Colonic mucosa (tissue), 4 donors: ENCODE results near the gene KRTAP12-1. TPM values are rescaled to one million over a fixed set of nuclear protein-coding genes. Genes with fewer than 3 reads are reported as not detected.

Experiments
- DNase-seq: peaks from one replicate; pipeline ENCODE4 v3.0.0-alpha.2; 2020
- H3K27ac ChIP-seq: fragments of 200-600 bp; one replicate; pipeline ENCODE4 v1.8.0; 2021
- H3K27me3 ChIP-seq: fragments of 200-600 bp; one replicate; pipeline ENCODE4 v1.8.0; 2021
- H3K36me3 ChIP-seq: fragments of 200-600 bp; one replicate; pipeline ENCODE4 v1.8.0; 2021
- H3K4me1 ChIP-seq: fragments of 200-600 bp; one replicate; pipeline ENCODE4 v1.8.0; 2021; ENCODE audit warnings: mild to moderate bottlenecking
- H3K4me3 ChIP-seq: fragments of 200-600 bp; one replicate; pipeline ENCODE4 v1.8.0; 2021
- H3K9ac ChIP-seq, 2 donors: one replicate each; pipeline ENCODE4 v1.7.0; 2013; ENCODE audit warnings: control low read depth in 2 of 2, low read depth in 2 of 2, low read length in 2 of 2
- H3K9me3 ChIP-seq: fragments of 200-600 bp; one replicate; pipeline ENCODE4 v1.8.0; 2021
- intact Hi-C: fragments of 100-400 bp; cut with DNase I; formaldehyde crosslinking; loops from one replicate; pipeline ENCODE4 v1.14.1; 2022
- total RNA-seq, 2 donors: library from RNA; stranded (reverse); fragmentation: NEBNext Ultra II Directional in 1 of 2; extraction: Animal tissue kit (Norgen Biotek cat#: 25700) in 1 of 2; gene quantifications; one replicate each; pipeline ENCODE4 v1.2.1, GENCODE V29; 2021
- TF ChIP-seq, protein P1 (sequence below): fragments of 200-600 bp; IDR thresholded peaks from one replicate; pipeline ENCODE4 v1.8.0; 2022; ENCODE audit warnings: antibody characterized with exemption, mild to moderate bottlenecking
- donor health status: healthy.
- donor health status: DM: no; HTN: no; CAD: no.
- donor health status: DM: no; HTN: no; CAD: no.

KRTAP12-1 gene
- total RNA-seq, 2 donors from 2014 or later = not detected

DNA sequence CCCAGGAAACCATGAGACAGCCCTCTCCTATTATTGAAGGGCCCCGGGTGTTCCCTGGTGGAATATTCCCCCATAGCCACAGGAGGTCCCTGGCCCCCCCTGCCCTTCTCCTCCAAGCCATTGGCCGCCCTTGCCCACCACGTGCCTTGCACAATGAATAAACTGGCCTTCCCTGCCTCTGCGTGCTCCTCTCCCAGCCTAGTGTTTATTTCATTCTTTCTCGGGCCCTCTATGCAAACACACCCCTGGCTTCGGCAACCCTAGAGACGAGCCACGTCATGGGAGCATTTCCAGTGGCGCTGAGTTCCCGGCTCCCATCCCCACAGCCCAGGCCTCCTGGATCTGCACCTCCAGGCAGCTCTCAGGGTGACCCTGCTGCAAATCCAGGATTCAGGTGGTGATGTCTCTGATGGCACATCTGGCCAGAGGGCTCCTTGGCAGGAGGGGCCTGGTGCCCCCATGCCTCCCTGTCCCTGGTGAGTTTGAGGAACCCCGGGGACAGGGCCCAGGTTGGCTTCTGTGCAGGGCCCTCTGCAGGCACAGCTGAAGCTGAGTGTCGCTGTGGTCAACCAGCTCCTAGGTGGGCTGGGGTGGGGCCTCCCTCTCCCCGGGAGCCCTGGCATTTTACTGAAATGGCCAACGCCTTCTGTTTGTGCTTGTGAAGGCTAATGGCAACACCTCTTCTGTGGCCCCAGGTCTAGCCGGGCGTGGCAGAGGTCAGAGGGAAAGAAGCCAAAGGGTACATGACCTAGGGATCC, 21.2 kb upstream of the KRTAP12-1 start:
- Histone ChIP-seq H3K9ac (no peak overlapping the region), H3K4me1 (no peaks in the 10 kb centered on the region), H3K4me3 (no peak overlapping the region), H3K27me3 (peaks cover 30% of the 10 kb centered on the region), H3K27ac (no peak overlapping the region), H3K36me3 (no peaks in the 10 kb centered on the region), H3K9me3 (no peaks in the 10 kb centered on the region)
- TF ChIP-seq, protein P1, sequence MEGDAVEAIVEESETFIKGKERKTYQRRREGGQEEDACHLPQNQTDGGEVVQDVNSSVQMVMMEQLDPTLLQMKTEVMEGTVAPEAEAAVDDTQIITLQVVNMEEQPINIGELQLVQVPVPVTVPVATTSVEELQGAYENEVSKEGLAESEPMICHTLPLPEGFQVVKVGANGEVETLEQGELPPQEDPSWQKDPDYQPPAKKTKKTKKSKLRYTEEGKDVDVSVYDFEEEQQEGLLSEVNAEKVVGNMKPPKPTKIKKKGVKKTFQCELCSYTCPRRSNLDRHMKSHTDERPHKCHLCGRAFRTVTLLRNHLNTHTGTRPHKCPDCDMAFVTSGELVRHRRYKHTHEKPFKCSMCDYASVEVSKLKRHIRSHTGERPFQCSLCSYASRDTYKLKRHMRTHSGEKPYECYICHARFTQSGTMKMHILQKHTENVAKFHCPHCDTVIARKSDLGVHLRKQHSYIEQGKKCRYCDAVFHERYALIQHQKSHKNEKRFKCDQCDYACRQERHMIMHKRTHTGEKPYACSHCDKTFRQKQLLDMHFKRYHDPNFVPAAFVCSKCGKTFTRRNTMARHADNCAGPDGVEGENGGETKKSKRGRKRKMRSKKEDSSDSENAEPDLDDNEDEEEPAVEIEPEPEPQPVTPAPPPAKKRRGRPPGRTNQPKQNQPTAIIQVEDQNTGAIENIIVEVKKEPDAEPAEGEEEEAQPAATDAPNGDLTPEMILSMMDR = no peak
- intact Hi-C loops = no loop called here
- DNase-seq = peak; percentile 11

DNA sequence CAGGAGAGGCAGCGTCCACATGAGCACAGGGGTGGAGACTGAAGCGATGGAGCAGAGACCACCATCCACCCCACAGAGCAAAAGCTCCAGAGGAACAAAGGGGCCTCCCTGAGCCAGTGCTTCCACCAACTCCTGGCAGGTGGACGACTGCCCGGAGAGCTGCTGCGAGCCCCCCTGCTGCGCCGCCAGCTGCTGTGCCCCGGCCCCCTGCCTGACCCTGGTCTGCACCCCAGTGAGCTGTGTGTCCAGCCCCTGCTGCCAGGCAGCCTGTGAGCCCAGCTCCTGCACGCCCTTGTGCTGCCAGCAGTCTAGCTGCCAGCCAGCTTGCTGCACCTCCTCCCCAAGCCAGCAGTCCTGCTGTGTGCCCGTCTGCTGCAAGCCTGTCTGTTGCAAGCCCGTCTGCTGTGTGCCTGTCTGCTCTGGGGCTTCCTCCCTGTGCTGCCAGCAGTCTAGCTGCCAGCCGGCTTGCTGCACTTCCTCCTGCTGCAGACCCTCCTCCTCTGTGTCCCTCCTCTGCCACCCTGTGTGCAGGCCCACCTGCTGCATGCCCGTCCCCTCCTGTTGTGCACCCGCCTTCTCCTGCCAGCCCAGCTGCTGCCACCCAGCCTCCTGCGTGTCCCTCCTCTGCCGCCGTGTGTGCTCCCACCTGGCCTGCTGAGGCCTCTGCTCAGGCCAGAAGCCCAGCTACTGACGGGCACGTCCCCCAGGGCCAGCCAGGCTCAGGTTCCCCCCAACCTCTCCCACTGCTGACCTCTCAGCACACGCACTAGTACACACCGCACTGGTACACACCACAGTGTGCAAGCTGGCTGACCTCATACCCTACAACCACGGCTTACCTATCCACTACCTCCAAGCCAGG, 20.4 kb upstream of the KRTAP12-1 start:
- Histone ChIP-seq H3K4me1 (no peaks in the 10 kb centered on the region), H3K9me3 (no peaks in the 10 kb centered on the region), H3K4me3 (no peak overlapping the region), H3K27me3 (peaks cover 30% of the 10 kb centered on the region), H3K36me3 (no peaks in the 10 kb centered on the region), H3K9ac (no peak overlapping the region), H3K27ac (no peak overlapping the region)
- intact Hi-C loops = no loop called here
- TF ChIP-seq, protein P1 = no peak
- DNase-seq = peak; percentile 12

DNA sequence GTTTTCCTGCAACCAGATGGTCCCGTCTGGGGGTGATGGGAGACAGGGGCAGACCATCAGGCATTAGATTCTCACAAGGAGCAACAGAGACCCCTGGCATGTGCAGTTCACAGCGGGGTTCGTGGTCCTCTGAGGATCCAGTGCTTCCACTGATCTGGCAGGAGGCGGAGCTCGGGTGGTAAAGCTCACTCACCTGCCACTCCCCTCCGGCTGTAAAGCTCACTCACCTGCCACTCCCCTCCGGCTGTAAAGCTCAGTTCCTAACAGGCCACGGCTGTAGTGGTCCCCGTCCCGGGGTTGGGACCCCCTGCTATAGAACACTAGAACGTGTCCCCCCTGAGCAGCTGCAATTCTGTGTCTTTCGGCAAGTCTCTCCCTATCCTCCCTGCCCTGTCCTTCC, 19.6 kb upstream of the KRTAP12-1 start:
- Histone ChIP-seq H3K9ac (no peak overlapping the region), H3K27ac (no peak overlapping the region), H3K4me1 (no peaks in the 10 kb centered on the region), H3K36me3 (no peaks in the 10 kb centered on the region), H3K4me3 (no peak overlapping the region), H3K9me3 (no peaks in the 10 kb centered on the region), H3K27me3 (peaks cover 22% of the 10 kb centered on the region)
- DNase-seq = peak; percentile 14
- intact Hi-C loops = no loop called here
- TF ChIP-seq, protein P1 = no peak

DNA sequence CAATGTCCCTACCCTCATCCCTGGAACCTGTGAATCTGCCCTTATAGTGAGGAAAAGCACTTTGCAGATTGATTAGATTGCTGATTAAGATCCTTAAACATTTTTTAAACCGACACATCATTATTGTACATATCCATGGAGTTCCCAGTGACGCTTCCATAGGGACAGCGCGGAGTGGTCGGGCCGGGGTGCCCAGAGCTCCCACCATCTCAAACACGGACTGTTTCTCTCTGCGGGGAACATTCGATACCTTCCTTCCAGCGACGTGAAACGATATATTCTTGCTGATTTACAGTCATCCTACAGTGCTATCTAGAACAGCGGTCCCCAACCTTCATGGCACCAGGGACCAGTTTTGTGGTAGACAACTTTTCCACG, 19.0 kb upstream of the KRTAP12-1 start:
- Histone ChIP-seq H3K36me3 (no peaks in the 10 kb centered on the region), H3K27ac (no peak overlapping the region), H3K9me3 (no peaks in the 10 kb centered on the region), H3K4me1 (no peaks in the 10 kb centered on the region), H3K9ac (no peak overlapping the region), H3K4me3 (no peak overlapping the region), H3K27me3 (peaks cover 17% of the 10 kb centered on the region)
- no peak for DNase-seq
- TF ChIP-seq, protein P1 = no peak
- intact Hi-C loops = no loop called here

DNA sequence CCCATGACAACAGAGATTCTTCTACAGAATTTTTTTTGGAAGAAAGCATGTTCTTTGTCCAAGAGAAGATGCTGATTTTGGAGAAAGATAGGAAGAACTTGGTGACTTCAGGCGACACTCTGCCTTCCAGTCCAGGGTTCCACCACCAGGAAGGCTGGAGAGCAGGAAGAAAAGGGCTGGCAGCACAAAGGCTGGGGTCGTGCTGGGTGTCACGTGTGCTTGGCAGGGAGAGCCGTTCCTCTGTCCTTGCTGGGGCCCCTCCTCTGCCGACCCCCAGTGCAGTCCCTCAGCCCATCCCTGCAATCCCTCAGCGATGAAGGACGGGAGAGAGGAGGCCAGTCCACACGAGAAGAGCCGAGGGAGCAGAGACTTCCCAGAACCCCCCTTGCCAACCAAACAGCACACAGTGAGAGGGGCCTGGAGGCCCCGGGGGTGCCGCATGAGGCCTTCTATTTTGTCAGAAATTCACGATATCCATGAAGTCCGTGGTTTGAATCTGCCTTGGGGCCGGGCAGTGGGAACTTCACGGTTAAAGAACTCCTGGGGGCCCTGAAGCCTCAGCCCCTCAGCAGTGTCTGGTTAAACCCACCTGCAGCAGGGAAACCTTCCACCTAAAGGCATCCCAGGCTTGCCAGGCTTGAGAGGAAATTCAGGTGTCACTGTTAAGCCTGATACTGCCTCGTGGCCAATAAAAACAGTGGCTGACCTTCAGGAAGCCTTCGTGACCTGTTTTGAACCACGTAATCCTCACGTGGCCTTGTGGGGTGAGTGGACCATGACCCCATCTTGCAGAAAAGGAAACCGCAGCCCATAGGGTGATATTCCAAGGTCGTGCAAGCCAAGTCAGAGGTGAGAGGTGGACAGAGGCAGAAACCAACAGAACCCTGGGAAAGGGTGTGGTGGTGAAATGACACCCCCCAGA, 18.4 kb upstream of the KRTAP12-1 start:
- intact Hi-C loops = no loop called here
- no peak for DNase-seq
- Histone ChIP-seq H3K9ac (no peak overlapping the region), H3K36me3 (no peaks in the 10 kb centered on the region), H3K4me1 (no peaks in the 10 kb centered on the region), H3K9me3 (no peaks in the 10 kb centered on the region), H3K27me3 (peaks cover 16% of the 10 kb centered on the region), H3K27ac (no peak overlapping the region), H3K4me3 (no peak overlapping the region)
- TF ChIP-seq, protein P1 = no peak
